HTERT RPE-1 (cell line): ENCODE results near the gene CFAP97D1.

Experiments used
- in situ Hi-C: fragments of 300-500 bp; cut with MboI; formaldehyde crosslinking; loops from 4 replicates; pipeline ENCODE4 v1.14.3; 2020; ENCODE audit warnings: low sequenced_read_pairs

Gene CFAP97D1

GRCh38 chr17:43823350-43824084 is 43.3 kb downstream of the CFAP97D1 start:
- in situ Hi-C loops = no loop called here

- in situ Hi-C loops = no loop called here
Measured at GRCh38 chr17:43825567-43825966, 45.3 kb downstream of the CFAP97D1 start.

- in situ Hi-C loops = no loop called here
Measured at GRCh38 chr17:43826206-43826605, 46.0 kb downstream of the CFAP97D1 start.

GRCh38 chr17:43827596-43827995 is 47.4 kb downstream of the CFAP97D1 start:
- in situ Hi-C loops = no loop called here

GRCh38 chr17:43829738-43830137 is 49.5 kb downstream of the CFAP97D1 start:
- in situ Hi-C loops = no loop called here

GRCh38 chr17:43830510-43831140 is 50.4 kb downstream of the CFAP97D1 start:
- in situ Hi-C loops = no loop called here

GRCh38 chr17:43831633-43832032 is 51.4 kb downstream of the CFAP97D1 start:
- in situ Hi-C loops = no loop called here

- in situ Hi-C loops = no loop called here
Measured at GRCh38 chr17:43832168-43832975, 52.1 kb downstream of the CFAP97D1 start.

GRCh38 chr17:43832976-43833829 is 53.0 kb downstream of the CFAP97D1 start, which contains the start of gene MPP3:
Gene MPP3 (minus strand): TSS chr17:43833146. CDS start chr17:43831906, 1,240 bp downstream.
- in situ Hi-C loops = no loop called here

- in situ Hi-C loops = no loop called here
Measured at GRCh38 chr17:43834106-43834505, 53.9 kb downstream of the CFAP97D1 start.
